WTC11 (cell line): Measurements from ENCODE around the gene TFF1. TPM values are rescaled to one million over a fixed set of nuclear protein-coding genes. Genes with fewer than 3 reads are reported as not detected.

Source experiments
- ATAC-seq: fragments of 200-7000 bp; cut with Tn5 transposase; 2 replicates; pipeline ENCODE4 v1.10.0; 2021; ENCODE audit warnings: mild to moderate bottlenecking, moderate library complexity
- CTCF ChIA-PET: fragments of 300-600 bp; sonication (Branson Sonifier 250); formaldehyde crosslinking; loops from one replicate; lab custom pipeline; 2021; ENCODE audit warnings: antibody characterized with exemption; lab: Charles Lee
- POLR2A ChIA-PET: fragments of 350-600 bp; sonication (Branson Sonifier 250); formaldehyde crosslinking; loops from one replicate; lab custom pipeline; 2021; ENCODE audit warnings: antibody characterized with exemption; lab: Charles Lee
- DNase-seq: peaks from one replicate; pipeline ENCODE4 v3.0.0; 2021; ENCODE audit warnings: low spot score
- H3K27ac Mint-ChIP-seq: 2 replicates; pipeline ENCODE4 v1.8.0; 2021; ENCODE audit warnings: mixed read lengths
- H3K27me3 Mint-ChIP-seq: 2 replicates; pipeline ENCODE4 v1.8.0; 2021; ENCODE audit warnings: low read depth, mild to moderate bottlenecking, moderate library complexity, mixed read lengths
- H3K36me3 Mint-ChIP-seq: 2 replicates; pipeline ENCODE4 v1.8.0; 2021; ENCODE audit warnings: mixed read lengths
- H3K4me1 Mint-ChIP-seq: 2 replicates; pipeline ENCODE4 v1.8.0; 2022; ENCODE audit warnings: mixed read lengths
- H3K4me3 Mint-ChIP-seq: 2 replicates; pipeline ENCODE4 v1.8.0; 2021; ENCODE audit warnings: mild to moderate bottlenecking, moderate library complexity, mixed read lengths
- H3K9me3 Mint-ChIP-seq: 2 replicates; pipeline ENCODE4 v1.8.0; 2021; ENCODE audit warnings: mixed read lengths
- CBFB ChIP-seq: sonication (generic); formaldehyde crosslinking; IDR thresholded peaks from 2 replicates; pipeline ENCODE4 v1.8.1; 2022; ENCODE audit warnings: mild to moderate bottlenecking, low read depth, missing genetic modification reagents
- CTCF ChIP-seq: fragments of 200-600 bp; IDR thresholded peaks from 2 replicates; pipeline ENCODE4 v1.8.0; 2022; ENCODE audit warnings: antibody characterized with exemption
- E2F5 ChIP-seq: sonication (generic); formaldehyde crosslinking; IDR thresholded peaks from 2 replicates; pipeline ENCODE4 v1.8.1; 2022; ENCODE audit warnings: mild to moderate bottlenecking, moderate library complexity, missing genetic modification reagents
- EMX1 ChIP-seq: fragments of 250-450 bp; sonication (Bioruptor Pico); IDR thresholded peaks from 2 replicates; pipeline ENCODE4 v1.8.0; 2021; ENCODE audit warnings: mild to moderate bottlenecking
- ESRRA ChIP-seq: sonication (generic); formaldehyde crosslinking; IDR thresholded peaks from 2 replicates; pipeline ENCODE4 v1.8.1; 2022; ENCODE audit warnings: mild to moderate bottlenecking, missing genetic modification reagents, borderline replicate concordance
- FOXK1 ChIP-seq: sonication (generic); formaldehyde crosslinking; IDR thresholded peaks from 2 replicates; pipeline ENCODE4 v1.8.0; 2022; ENCODE audit warnings: mild to moderate bottlenecking, moderate library complexity, missing genetic modification reagents
- FOXP4 ChIP-seq: sonication (generic); formaldehyde crosslinking; IDR thresholded peaks from 2 replicates; pipeline ENCODE4 v1.8.0; 2022; ENCODE audit warnings: mild to moderate bottlenecking, missing genetic modification reagents
- GRHL2 ChIP-seq: fragments of 250-450 bp; sonication (Bioruptor Pico); IDR thresholded peaks from 2 replicates; pipeline ENCODE4 v1.8.0; 2022; ENCODE audit warnings: mild to moderate bottlenecking, moderate library complexity; ENCODE audit not compliant: insufficient replicate concordance, severe bottlenecking
- IRF2 ChIP-seq: sonication (generic); formaldehyde crosslinking; IDR thresholded peaks from 2 replicates; pipeline ENCODE4 v1.8.0; 2022; ENCODE audit warnings: low read depth, missing genetic modification reagents, borderline replicate concordance
- JUN ChIP-seq: sonication (generic); formaldehyde crosslinking; IDR thresholded peaks from 2 replicates; pipeline ENCODE4 v1.8.0; 2023; ENCODE audit warnings: mild to moderate bottlenecking, missing genetic modification reagents
- KAT7 ChIP-seq: sonication (generic); formaldehyde crosslinking; IDR thresholded peaks from 2 replicates; pipeline ENCODE4 v1.8.1; 2023; ENCODE audit warnings: missing genetic modification reagents, mild to moderate bottlenecking, borderline replicate concordance
- NR1H2 ChIP-seq: sonication (generic); formaldehyde crosslinking; IDR thresholded peaks from 2 replicates; pipeline ENCODE4 v1.9.0; 2021; ENCODE audit warnings: mild to moderate bottlenecking, moderate library complexity, missing genetic modification reagents
- OVOL2 ChIP-seq: fragments of 250-450 bp; sonication (Bioruptor Pico); IDR thresholded peaks from 2 replicates; pipeline ENCODE4 v1.9.0; 2021; ENCODE audit warnings: mild to moderate bottlenecking, borderline replicate concordance
- SP1 ChIP-seq: sonication (generic); formaldehyde crosslinking; conservative IDR thresholded peaks from 2 replicates; pipeline ENCODE4 v1.8.1; 2022; ENCODE audit warnings: missing genetic modification reagents
- TEAD4 ChIP-seq: sonication (generic); formaldehyde crosslinking; IDR thresholded peaks from 2 replicates; pipeline ENCODE4 v1.8.0; 2022; ENCODE audit warnings: mild to moderate bottlenecking, missing genetic modification reagents
- TP53 ChIP-seq: sonication (generic); formaldehyde crosslinking; IDR thresholded peaks from 2 replicates; pipeline ENCODE4 v1.8.1; 2023; ENCODE audit warnings: mild to moderate bottlenecking, missing genetic modification reagents
- ZNF232 ChIP-seq: sonication (generic); formaldehyde crosslinking; IDR thresholded peaks from 2 replicates; pipeline ENCODE4 v1.8.0; 2022; ENCODE audit warnings: mild to moderate bottlenecking, missing genetic modification reagents
- ZNF263 ChIP-seq: sonication (generic); formaldehyde crosslinking; IDR thresholded peaks from 2 replicates; pipeline ENCODE4 v1.8.1; 2022; ENCODE audit warnings: low read depth, mild to moderate bottlenecking, moderate library complexity, missing genetic modification reagents
- total RNA-seq: library from RNA; stranded (reverse); gene quantifications from 3 replicates; pipeline ENCODE4 v1.2.3, GENCODE V29; 2021
- TF ChIP-seq, protein P1 (sequence below): sonication (generic); formaldehyde crosslinking; conservative IDR thresholded peaks from 2 replicates; pipeline ENCODE4 v1.8.1; 2023; ENCODE audit warnings: mild to moderate bottlenecking, low read depth, missing genetic modification reagents, moderate library complexity
- TF ChIP-seq, protein P2 (sequence below): sonication (generic); formaldehyde crosslinking; IDR thresholded peaks from 2 replicates; pipeline ENCODE4 v1.8.0; 2023; ENCODE audit warnings: missing genetic modification reagents, mild to moderate bottlenecking, borderline replicate concordance
- TF ChIP-seq, protein P3 (sequence below): sonication (generic); formaldehyde crosslinking; IDR thresholded peaks from 2 replicates; pipeline ENCODE4 v1.8.1; 2023; ENCODE audit warnings: mild to moderate bottlenecking, missing genetic modification reagents

Gene TFF1
- total RNA-seq, 1 experiment from 2014 or later = 0.81 TPM

DNA sequence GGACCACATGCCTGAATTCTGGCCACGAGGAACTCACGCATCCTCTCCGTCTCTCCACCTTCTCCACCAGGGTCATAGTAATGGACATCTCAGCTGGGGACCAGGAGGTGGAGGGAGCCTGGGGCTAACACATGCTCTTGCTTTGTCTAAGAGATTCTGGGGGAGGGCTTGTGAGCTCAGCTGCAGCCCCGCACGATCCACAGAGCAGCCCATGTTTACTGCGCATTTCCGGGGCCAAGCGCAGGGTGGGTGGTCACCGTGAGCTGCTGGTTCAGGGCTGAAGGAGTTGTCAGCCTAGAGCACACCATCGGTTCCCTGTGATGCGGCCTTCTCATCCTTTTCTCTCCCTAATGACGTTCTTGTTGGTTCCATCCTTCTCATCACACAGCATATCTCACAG, 8.1 kb downstream of the TFF1 start:
- TF ChIP-seq E2F5 (CRISPR knock-in tag) (no peak), NR1H2 (no peak), CBFB (CRISPR knock-in tag) (no peak), JUN (CRISPR knock-in tag) (no peak), KAT7 (CRISPR knock-in tag) (no peak), IRF2 (no peak), ZNF232 (CRISPR knock-in tag) (no peak), FOXP4 (CRISPR knock-in tag) (no peak), TEAD4 (CRISPR knock-in tag) (no peak)
- TF ChIP-seq, protein P1, sequence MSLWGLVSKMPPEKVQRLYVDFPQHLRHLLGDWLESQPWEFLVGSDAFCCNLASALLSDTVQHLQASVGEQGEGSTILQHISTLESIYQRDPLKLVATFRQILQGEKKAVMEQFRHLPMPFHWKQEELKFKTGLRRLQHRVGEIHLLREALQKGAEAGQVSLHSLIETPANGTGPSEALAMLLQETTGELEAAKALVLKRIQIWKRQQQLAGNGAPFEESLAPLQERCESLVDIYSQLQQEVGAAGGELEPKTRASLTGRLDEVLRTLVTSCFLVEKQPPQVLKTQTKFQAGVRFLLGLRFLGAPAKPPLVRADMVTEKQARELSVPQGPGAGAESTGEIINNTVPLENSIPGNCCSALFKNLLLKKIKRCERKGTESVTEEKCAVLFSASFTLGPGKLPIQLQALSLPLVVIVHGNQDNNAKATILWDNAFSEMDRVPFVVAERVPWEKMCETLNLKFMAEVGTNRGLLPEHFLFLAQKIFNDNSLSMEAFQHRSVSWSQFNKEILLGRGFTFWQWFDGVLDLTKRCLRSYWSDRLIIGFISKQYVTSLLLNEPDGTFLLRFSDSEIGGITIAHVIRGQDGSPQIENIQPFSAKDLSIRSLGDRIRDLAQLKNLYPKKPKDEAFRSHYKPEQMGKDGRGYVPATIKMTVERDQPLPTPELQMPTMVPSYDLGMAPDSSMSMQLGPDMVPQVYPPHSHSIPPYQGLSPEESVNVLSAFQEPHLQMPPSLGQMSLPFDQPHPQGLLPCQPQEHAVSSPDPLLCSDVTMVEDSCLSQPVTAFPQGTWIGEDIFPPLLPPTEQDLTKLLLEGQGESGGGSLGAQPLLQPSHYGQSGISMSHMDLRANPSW (CRISPR knock-in tag) = no peak
- TF ChIP-seq, protein P2, sequence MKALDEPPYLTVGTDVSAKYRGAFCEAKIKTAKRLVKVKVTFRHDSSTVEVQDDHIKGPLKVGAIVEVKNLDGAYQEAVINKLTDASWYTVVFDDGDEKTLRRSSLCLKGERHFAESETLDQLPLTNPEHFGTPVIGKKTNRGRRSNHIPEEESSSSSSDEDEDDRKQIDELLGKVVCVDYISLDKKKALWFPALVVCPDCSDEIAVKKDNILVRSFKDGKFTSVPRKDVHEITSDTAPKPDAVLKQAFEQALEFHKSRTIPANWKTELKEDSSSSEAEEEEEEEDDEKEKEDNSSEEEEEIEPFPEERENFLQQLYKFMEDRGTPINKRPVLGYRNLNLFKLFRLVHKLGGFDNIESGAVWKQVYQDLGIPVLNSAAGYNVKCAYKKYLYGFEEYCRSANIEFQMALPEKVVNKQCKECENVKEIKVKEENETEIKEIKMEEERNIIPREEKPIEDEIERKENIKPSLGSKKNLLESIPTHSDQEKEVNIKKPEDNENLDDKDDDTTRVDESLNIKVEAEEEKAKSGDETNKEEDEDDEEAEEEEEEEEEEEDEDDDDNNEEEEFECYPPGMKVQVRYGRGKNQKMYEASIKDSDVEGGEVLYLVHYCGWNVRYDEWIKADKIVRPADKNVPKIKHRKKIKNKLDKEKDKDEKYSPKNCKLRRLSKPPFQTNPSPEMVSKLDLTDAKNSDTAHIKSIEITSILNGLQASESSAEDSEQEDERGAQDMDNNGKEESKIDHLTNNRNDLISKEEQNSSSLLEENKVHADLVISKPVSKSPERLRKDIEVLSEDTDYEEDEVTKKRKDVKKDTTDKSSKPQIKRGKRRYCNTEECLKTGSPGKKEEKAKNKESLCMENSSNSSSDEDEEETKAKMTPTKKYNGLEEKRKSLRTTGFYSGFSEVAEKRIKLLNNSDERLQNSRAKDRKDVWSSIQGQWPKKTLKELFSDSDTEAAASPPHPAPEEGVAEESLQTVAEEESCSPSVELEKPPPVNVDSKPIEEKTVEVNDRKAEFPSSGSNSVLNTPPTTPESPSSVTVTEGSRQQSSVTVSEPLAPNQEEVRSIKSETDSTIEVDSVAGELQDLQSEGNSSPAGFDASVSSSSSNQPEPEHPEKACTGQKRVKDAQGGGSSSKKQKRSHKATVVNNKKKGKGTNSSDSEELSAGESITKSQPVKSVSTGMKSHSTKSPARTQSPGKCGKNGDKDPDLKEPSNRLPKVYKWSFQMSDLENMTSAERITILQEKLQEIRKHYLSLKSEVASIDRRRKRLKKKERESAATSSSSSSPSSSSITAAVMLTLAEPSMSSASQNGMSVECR (CRISPR knock-in tag) = no peak
- Mint-ChIP-seq H3K27ac (no peak overlapping the region), H3K27me3 (no peaks in the 10 kb centered on the region; the same call in 1 of the 2 replicates), H3K36me3 (peaks cover 12% of the 10 kb centered on the region), H3K4me1 (no peaks in the 10 kb centered on the region), H3K4me3 (no peak overlapping the region), H3K9me3 (peaks cover 41% of the 10 kb centered on the region)
- ChIA-PET CTCF (interaction anchor here (1.0 to 2.0 kb wide), 3 partner anchors 20 to 49 kb away, joined by 4 read pairs; no protein-coding TSS in a partner anchor), POLR2A (no interaction called here)
- ATAC-seq = no peak
- no peak for DNase-seq

GRCh38 chr21:42357307-42357706, 9.0 kb downstream of the TFF1 start:
- Mint-ChIP-seq H3K4me1 (no peaks in the 10 kb centered on the region), H3K9me3 (peaks cover 41% of the 10 kb centered on the region), H3K36me3 (peaks cover 12% of the 10 kb centered on the region), H3K4me3 (no peak overlapping the region), H3K27ac (no peak overlapping the region), H3K27me3 (no peaks in the 10 kb centered on the region; the same call in 1 of the 2 replicates)
- no peak for DNase-seq
- no peak for ATAC-seq
- POLR2A ChIA-PET = no interaction called here
- CTCF ChIA-PET = interaction anchor here (1.0 to 2.0 kb wide), 3 partner anchors 19 to 48 kb away, joined by 4 read pairs; no protein-coding TSS in a partner anchor
- TF ChIP-seq GRHL2 (no peak), OVOL2 (CRISPR knock-in tag) (no peak), ZNF263 (CRISPR knock-in tag) (no peak), FOXP4 (CRISPR knock-in tag) (no peak), FOXK1 (no peak), TP53 (CRISPR knock-in tag) (no peak), EMX1 (CRISPR knock-in tag) (no peak), SP1 (no peak), ESRRA (CRISPR knock-in tag) (no peak), CTCF (no peak)
- TF ChIP-seq, protein P3, sequence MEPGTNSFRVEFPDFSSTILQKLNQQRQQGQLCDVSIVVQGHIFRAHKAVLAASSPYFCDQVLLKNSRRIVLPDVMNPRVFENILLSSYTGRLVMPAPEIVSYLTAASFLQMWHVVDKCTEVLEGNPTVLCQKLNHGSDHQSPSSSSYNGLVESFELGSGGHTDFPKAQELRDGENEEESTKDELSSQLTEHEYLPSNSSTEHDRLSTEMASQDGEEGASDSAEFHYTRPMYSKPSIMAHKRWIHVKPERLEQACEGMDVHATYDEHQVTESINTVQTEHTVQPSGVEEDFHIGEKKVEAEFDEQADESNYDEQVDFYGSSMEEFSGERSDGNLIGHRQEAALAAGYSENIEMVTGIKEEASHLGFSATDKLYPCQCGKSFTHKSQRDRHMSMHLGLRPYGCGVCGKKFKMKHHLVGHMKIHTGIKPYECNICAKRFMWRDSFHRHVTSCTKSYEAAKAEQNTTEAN (CRISPR knock-in tag) = no peak
